Measurements from ENCODE around the gene ZNF850. TPM values are rescaled to one million over a fixed set of nuclear protein-coding genes. Genes with fewer than 3 reads are reported as not detected.

ZNF850 gene
- polyA plus RNA-seq, 1 of the 3 experiments (the other 2 are of a cell fraction), result 1.6 TPM

GRCh38 chr19:36688058-36688457, 84.5 kb downstream of the ZNF850 start:
- Histone ChIP-seq H2AFZ (ENCODE audit: low read depth) (peak overlapping the region; percentile 90), H3K4me3 (ENCODE audit: low read depth in 2 of 2, low read length in 1 of 2) (peak overlapping the region; percentile 81 to 90), H3K4me2 (peak overlapping the region; percentile 75), H4K20me1 (ENCODE audit: insufficient read depth) (no peaks in the 10 kb centered on the region), H3K9me3 (no peaks in the 10 kb centered on the region; the same call in 1 of the 2 replicates), H3K36me3 (replicated peaks in 1 of 2; ENCODE audit: control insufficient read depth in 1 of 2, insufficient read depth in 2 of 2, low read length in 1 of 2) (peaks cover 33 to 43% of the 10 kb centered on the region in 2 experiments), H3F3A (replicated peaks; ENCODE audit: insufficient read depth) (no peaks in the 10 kb centered on the region), H3K79me2 (ENCODE audit: insufficient read depth) (peaks cover 61% of the 10 kb centered on the region), H3K9ac (peak overlapping the region; percentile 78), H3K27me3 (ENCODE audit: insufficient read depth) (no peaks in the 10 kb centered on the region), H3K9me2 (no peaks in the 10 kb centered on the region), H3K4me1 (ENCODE audit: control insufficient read depth in 1 of 2, insufficient read depth in 2 of 2, low read depth in 1 of 2, low read length in 1 of 2) (peaks cover 0 to 6% of the 10 kb centered on the region in 2 experiments; a peak in 1 of 4 replicates), H3K27ac (ENCODE audit: low read depth in 2 of 2, low read length in 1 of 2) (peak overlapping the region in 1 of 2 experiments; percentile 16; a peak in 1 of 4 replicates)
- ChIA-PET CTCF (no interaction called here), POLR2A (interaction anchor here (1.5 kb wide), 1 partner anchor 21 kb away, joined by 5 read pairs; the partner anchor contains the start of gene ZNF461)
- TF ChIP-seq USF1 (IDR thresholded peaks at IDR 0.05; ENCODE audit: borderline replicate concordance, low read depth) (no peak), REST (IDR thresholded peaks at IDR 0.05; ENCODE audit: low read depth, low read length) (no peak), GABPA (IDR thresholded peaks at IDR 0.05; ENCODE audit: low read depth) (no peak), TCF12 (IDR thresholded peaks at IDR 0.05) (no peak), NRF1 (IDR thresholded peaks at IDR 0.05; ENCODE audit: low read depth, low read length) (no peak), CTCF (IDR thresholded peaks at IDR 0.05) (no peak)
- no peak for DNase-seq
- WGBS (ENCODE audit: low lambda C conversion rate), result 6% methylated on average over 9 of the region's 9 CpGs

- Histone ChIP-seq H3K9me2 (no peaks in the 10 kb centered on the region), H3K9ac (peak within 1 kb of the TSS; percentile 78), H3K9me3 (no peaks in the 10 kb centered on the region; the same call in 1 of the 2 replicates), H3K36me3 (replicated peaks in 1 of 2; ENCODE audit: control insufficient read depth in 1 of 2, insufficient read depth in 2 of 2, low read length in 1 of 2) (peaks cover 29 to 37% of the 10 kb centered on the region in 2 experiments), H3K4me3 (ENCODE audit: low read depth in 2 of 2, low read length in 1 of 2) (peak within 1 kb of the TSS; percentile 81 to 90), H3K79me2 (ENCODE audit: insufficient read depth) (peaks cover 60% of the 10 kb centered on the region), H3K27ac (ENCODE audit: low read depth in 2 of 2, low read length in 1 of 2) (peak within 1 kb of the TSS; percentile 16 to 20; a peak in 2 of 4 replicates), H2AFZ (ENCODE audit: low read depth) (peak within 1 kb of the TSS; percentile 90), H3K4me1 (ENCODE audit: control insufficient read depth in 1 of 2, insufficient read depth in 2 of 2, low read depth in 1 of 2, low read length in 1 of 2) (peaks cover 0 to 6% of the 10 kb centered on the region in 2 experiments; a peak in 1 of 4 replicates), H3K27me3 (ENCODE audit: insufficient read depth) (no peaks in the 10 kb centered on the region), H3K4me2 (peak within 1 kb of the TSS; percentile 75), H3F3A (replicated peaks; ENCODE audit: insufficient read depth) (no peaks in the 10 kb centered on the region), H4K20me1 (ENCODE audit: insufficient read depth) (no peaks in the 10 kb centered on the region)
- ChIA-PET POLR2A (interaction anchor here (1.5 kb wide), 1 partner anchor 21 kb away, joined by 5 read pairs; the partner anchor contains the start of gene ZNF461), CTCF (no interaction called here)
- DNase-seq, result peak; percentile 98
- under 1% methylated on average over 56 of the region's 69 CpGs for WGBS (ENCODE audit: low lambda C conversion rate)
- TF ChIP-seq EZH2phosphoT487 (IDR thresholded peaks at IDR 0.05; ENCODE audit: borderline replicate concordance, low read depth), result no peak
- TF ChIP-seq TEAD4 (IDR thresholded peaks at IDR 0.05; ENCODE audit: borderline replicate concordance, insufficient read depth), result no peak
- TF ChIP-seq USF1 (IDR thresholded peaks at IDR 0.05; ENCODE audit: borderline replicate concordance, low read depth), result no peak
- no peak for TF ChIP-seq GATA2 (CRISPR knock-in tag; IDR thresholded peaks at IDR 0.05)
- no peak for TF ChIP-seq SMC3 (IDR thresholded peaks at IDR 0.05; ENCODE audit: low read depth, low read length)
- peak; percentile 95 for TF ChIP-seq CHD2 (IDR thresholded peaks at IDR 0.05; ENCODE audit: low read length, partially characterized antibody)
- no peak for TF ChIP-seq MEF2A (IDR thresholded peaks at IDR 0.05; ENCODE audit: borderline replicate concordance, low read depth)
- TF ChIP-seq PBX3 (IDR thresholded peaks at IDR 0.05), result no peak
- TF ChIP-seq RCOR1 (IDR thresholded peaks at IDR 0.05; ENCODE audit: low read length), result no peak
- TF ChIP-seq GABPA (IDR thresholded peaks at IDR 0.05; ENCODE audit: low read depth), result peak; percentile 65
- TF ChIP-seq POLR2AphosphoS5 (IDR thresholded peaks at IDR 0.05; ENCODE audit: low read depth, low read length), result peak; percentile 87
- peak; percentile 79 for TF ChIP-seq ELF1 (IDR thresholded peaks at IDR 0.05)
- peak; percentile 89 for TF ChIP-seq MXI1 (IDR thresholded peaks at IDR 0.05; ENCODE audit: low read depth, low read length)
- no peak for TF ChIP-seq YY1 (IDR thresholded peaks at IDR 0.05; ENCODE audit: low read depth)
These were observed 85.2 kb downstream of the ZNF850 start, which contains the start of gene ZNF567 for GRCh38 chr19:36687214-36688056. ZNF567 (plus strand) TSS chr19:36687612; CDS start chr19:36694868, 7,256 bp downstream.

Data from SK-N-SH (cell line).